GM11168 (cell line): ENCODE data around the gene TPP2.

Experiments
- in situ Hi-C: fragments of 300-500 bp; cut with MboI; formaldehyde crosslinking; loops from one replicate; pipeline ENCODE4 v1.12.0; 2022; ENCODE audit warnings: low sequenced_read_pairs; ENCODE audit not compliant: unreplicated experiment

The TPP2 gene

GRCh38 chr13:102687520-102687919, 90.7 kb downstream of the TPP2 start:
- in situ Hi-C loops = no loop called here

- in situ Hi-C loops = no loop called here
These were observed 91.7 kb downstream of the TPP2 start for GRCh38 chr13:102688306-102688973.

- in situ Hi-C loops = no loop called here
These were observed 94.1 kb downstream of the TPP2 start for GRCh38 chr13:102690883-102691282.

GRCh38 chr13:102692491-102692826, 95.7 kb downstream of the TPP2 start:
- in situ Hi-C loops = no loop called here

- in situ Hi-C loops = no loop called here
These were observed 96.5 kb downstream of the TPP2 start for GRCh38 chr13:102693250-102693649.

GRCh38 chr13:102693776-102694175, 97.0 kb downstream of the TPP2 start:
- in situ Hi-C loops = no loop called here

GRCh38 chr13:102694937-102695336, 98.2 kb downstream of the TPP2 start, which contains the start of gene METTL21C:
TSS of gene METTL21C (minus strand) at chr13:102695044. CDS start at chr13:102694498, 546 bp downstream.
- in situ Hi-C loops = no loop called here

GRCh38 chr13:102696465-102696864, 99.7 kb downstream of the TPP2 start:
- in situ Hi-C loops = no loop called here

GRCh38 chr13:102697264-102697663, 100.5 kb downstream of the TPP2 start:
- in situ Hi-C loops = no loop called here

GRCh38 chr13:102697929-102698648, 101.3 kb downstream of the TPP2 start:
- in situ Hi-C loops = no loop called here

- in situ Hi-C loops = no loop called here
These were observed 101.8 kb downstream of the TPP2 start for GRCh38 chr13:102698649-102698980.

- in situ Hi-C loops = no loop called here
These were observed 102.7 kb downstream of the TPP2 start for GRCh38 chr13:102699504-102699903.

GRCh38 chr13:102700088-102701031, 103.6 kb downstream of the TPP2 start:
- in situ Hi-C loops = no loop called here

- in situ Hi-C loops = no loop called here
These were observed 104.5 kb downstream of the TPP2 start for GRCh38 chr13:102701331-102701730.

- in situ Hi-C loops = no loop called here
These were observed 106.4 kb downstream of the TPP2 start for GRCh38 chr13:102702965-102703725.

GRCh38 chr13:102703726-102704035, 106.9 kb downstream of the TPP2 start:
- in situ Hi-C loops = no loop called here

- in situ Hi-C loops = no loop called here
These were observed 107.7 kb downstream of the TPP2 start for GRCh38 chr13:102704238-102705058.

GRCh38 chr13:102707467-102707866, 110.7 kb downstream of the TPP2 start:
- in situ Hi-C loops = no loop called here

GRCh38 chr13:102708211-102708610, 111.4 kb downstream of the TPP2 start:
- in situ Hi-C loops = no loop called here

GRCh38 chr13:102708991-102709390, 112.2 kb downstream of the TPP2 start:
- in situ Hi-C loops = no loop called here
